ENCODE results near the gene TRABD2B. TPM values are rescaled to one million over a fixed set of nuclear protein-coding genes. Genes with fewer than 3 reads are reported as not detected.

Gene TRABD2B
- total and polyA plus RNA-seq, 4 donors = 0.28 to 2.6 (median 1.3) TPM

DNA sequence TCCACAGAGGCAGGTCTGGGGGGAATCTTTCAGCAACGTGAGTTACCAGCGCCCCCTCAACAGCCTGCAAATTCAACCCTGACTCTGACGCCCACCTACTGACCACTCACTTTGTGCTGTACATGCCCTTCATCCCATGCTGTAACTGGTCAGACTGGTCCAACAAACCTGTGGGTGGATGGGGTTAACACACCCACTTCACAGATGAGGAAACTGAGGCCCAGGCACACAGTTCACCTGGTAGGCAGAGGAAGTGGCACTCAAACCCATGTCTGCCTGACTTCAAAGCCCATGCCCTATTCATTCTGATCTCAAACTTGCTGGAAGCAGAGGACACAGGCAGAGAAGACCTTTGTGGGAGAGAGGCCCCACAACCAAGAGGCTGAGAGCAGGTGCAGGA lies 172.9 kb downstream of the TRABD2B start:
- no peak for DNase-seq (ENCODE audit: low spot score)
- Histone ChIP-seq H3K4me3 (ENCODE audit: low read depth in 1 of 3, low read length in 3 of 3) (no peak overlapping the region), H3K27me3 (ENCODE audit: control insufficient read depth in 4 of 4, insufficient read depth in 4 of 4, low read length in 3 of 4) (no peaks in the 10 kb centered on the region), H3K36me3 (ENCODE audit: control insufficient read depth in 4 of 4, insufficient read depth in 3 of 4, low read depth in 1 of 4, low read length in 3 of 4) (no peaks in the 10 kb centered on the region), H3K27ac (ENCODE audit: low read depth in 1 of 2, low read length in 2 of 2) (peak overlapping the region in 1 of 2 donors; percentile 11), H3K9me3 (ENCODE audit: control insufficient read depth in 4 of 4, low read length in 3 of 4) (no peaks in the 10 kb centered on the region), H3K9ac (ENCODE audit: low read depth in 1 of 2, low read length in 2 of 2) (no peak overlapping the region), H3K4me1 (ENCODE audit: control insufficient read depth in 4 of 4, insufficient read depth in 4 of 4, low read length in 3 of 4) (peaks cover 0 to 3% (median 0%) of the 10 kb centered on the region in 4 donors)
- no peak for TF ChIP-seq GABPA (IDR thresholded peaks at IDR 0.05 in 1 of 2, conservative IDR thresholded peaks at IDR 0.05 in 1 of 2)
- TF ChIP-seq HNF4A (conservative IDR thresholded peaks at IDR 0.05) = no peak
- TF ChIP-seq, protein P1, sequence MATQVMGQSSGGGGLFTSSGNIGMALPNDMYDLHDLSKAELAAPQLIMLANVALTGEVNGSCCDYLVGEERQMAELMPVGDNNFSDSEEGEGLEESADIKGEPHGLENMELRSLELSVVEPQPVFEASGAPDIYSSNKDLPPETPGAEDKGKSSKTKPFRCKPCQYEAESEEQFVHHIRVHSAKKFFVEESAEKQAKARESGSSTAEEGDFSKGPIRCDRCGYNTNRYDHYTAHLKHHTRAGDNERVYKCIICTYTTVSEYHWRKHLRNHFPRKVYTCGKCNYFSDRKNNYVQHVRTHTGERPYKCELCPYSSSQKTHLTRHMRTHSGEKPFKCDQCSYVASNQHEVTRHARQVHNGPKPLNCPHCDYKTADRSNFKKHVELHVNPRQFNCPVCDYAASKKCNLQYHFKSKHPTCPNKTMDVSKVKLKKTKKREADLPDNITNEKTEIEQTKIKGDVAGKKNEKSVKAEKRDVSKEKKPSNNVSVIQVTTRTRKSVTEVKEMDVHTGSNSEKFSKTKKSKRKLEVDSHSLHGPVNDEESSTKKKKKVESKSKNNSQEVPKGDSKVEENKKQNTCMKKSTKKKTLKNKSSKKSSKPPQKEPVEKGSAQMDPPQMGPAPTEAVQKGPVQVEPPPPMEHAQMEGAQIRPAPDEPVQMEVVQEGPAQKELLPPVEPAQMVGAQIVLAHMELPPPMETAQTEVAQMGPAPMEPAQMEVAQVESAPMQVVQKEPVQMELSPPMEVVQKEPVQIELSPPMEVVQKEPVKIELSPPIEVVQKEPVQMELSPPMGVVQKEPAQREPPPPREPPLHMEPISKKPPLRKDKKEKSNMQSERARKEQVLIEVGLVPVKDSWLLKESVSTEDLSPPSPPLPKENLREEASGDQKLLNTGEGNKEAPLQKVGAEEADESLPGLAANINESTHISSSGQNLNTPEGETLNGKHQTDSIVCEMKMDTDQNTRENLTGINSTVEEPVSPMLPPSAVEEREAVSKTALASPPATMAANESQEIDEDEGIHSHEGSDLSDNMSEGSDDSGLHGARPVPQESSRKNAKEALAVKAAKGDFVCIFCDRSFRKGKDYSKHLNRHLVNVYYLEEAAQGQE (IDR thresholded peaks at IDR 0.05) = no peak
- no peak for TF ChIP-seq YY1 (IDR thresholded peaks at IDR 0.05)
- no peak for TF ChIP-seq RAD21 (IDR thresholded peaks at IDR 0.05)
- no peak for TF ChIP-seq NR2F2 (IDR thresholded peaks at IDR 0.05)
- TF ChIP-seq RXRA (IDR thresholded peaks at IDR 0.05) = no peak
- no peak for TF ChIP-seq JUND (IDR thresholded peaks at IDR 0.05)
- no peak for TF ChIP-seq FOXA1 (IDR thresholded peaks at IDR 0.05)
- TF ChIP-seq, protein P2, sequence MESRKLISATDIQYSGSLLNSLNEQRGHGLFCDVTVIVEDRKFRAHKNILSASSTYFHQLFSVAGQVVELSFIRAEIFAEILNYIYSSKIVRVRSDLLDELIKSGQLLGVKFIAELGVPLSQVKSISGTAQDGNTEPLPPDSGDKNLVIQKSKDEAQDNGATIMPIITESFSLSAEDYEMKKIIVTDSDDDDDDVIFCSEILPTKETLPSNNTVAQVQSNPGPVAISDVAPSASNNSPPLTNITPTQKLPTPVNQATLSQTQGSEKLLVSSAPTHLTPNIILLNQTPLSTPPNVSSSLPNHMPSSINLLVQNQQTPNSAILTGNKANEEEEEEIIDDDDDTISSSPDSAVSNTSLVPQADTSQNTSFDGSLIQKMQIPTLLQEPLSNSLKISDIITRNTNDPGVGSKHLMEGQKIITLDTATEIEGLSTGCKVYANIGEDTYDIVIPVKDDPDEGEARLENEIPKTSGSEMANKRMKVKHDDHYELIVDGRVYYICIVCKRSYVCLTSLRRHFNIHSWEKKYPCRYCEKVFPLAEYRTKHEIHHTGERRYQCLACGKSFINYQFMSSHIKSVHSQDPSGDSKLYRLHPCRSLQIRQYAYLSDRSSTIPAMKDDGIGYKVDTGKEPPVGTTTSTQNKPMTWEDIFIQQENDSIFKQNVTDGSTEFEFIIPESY (IDR thresholded peaks at IDR 0.05) = no peak
- no peak for TF ChIP-seq TAF1 (conservative IDR thresholded peaks at IDR 0.05)
- no peak for TF ChIP-seq HNF4G (IDR thresholded peaks at IDR 0.05)
- TF ChIP-seq CTCF (IDR thresholded peaks at IDR 0.05; ENCODE audit: low read depth, low read length, missing input control) = no peak
- TF ChIP-seq, protein P3, sequence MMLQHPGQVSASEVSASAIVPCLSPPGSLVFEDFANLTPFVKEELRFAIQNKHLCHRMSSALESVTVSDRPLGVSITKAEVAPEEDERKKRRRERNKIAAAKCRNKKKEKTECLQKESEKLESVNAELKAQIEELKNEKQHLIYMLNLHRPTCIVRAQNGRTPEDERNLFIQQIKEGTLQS (IDR thresholded peaks at IDR 0.05) = no peak
- no peak for TF ChIP-seq EGR1 (IDR thresholded peaks at IDR 0.05; ENCODE audit: low read depth in 2 of 2)
- WGBS = 94% methylated on average over 3 of the region's 3 CpGs
